Amniotic stem cell (primary cell): ENCODE data around the gene HOXD4.

Experiments
- DNase-seq: peaks from one replicate; lab custom pipeline; 2025; lab: John Stamatoyannopoulos, UW

The HOXD4 gene

DNA sequence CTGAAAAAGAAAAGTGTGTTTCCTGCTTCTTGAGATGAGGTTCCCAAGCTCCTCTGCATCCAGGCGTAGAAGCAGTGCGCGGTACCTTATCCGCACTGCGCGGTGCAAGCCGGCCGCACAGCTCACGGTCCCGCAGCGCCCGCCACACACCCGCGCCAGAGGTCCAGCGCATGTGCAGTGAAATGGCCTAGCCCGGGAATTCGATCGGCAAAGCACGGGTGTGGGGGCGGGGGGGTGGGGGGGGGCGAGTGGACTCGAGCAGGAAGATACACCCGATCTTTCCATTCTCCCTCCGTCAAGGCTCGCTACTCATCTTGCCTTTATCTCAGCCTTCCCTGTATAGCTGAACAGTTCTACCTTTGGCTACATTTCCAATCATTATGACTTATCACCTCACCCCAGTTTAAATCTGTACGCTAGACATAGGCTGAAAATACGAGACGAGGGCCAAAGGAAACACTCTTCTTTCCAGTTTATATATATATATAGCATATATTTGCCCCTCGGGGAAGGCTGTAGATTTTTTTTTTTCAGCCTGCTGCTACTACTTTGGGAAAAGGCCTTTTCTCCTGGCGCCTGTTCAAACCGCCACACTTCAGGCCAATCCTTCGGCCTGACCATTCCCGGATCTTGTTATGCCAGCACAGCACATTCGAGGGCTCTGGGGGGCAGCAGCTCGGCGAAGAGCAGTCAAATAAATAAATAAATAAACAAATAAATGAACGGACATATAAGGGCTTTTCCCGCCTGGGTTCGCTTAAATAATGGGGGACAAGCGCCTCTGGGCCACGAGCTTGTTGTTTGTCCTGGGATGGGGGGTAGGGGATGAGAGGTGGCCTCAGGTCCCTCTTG lies 11.5 kb upstream of the HOXD4 start:
- DNase-seq, result no peak

DNA sequence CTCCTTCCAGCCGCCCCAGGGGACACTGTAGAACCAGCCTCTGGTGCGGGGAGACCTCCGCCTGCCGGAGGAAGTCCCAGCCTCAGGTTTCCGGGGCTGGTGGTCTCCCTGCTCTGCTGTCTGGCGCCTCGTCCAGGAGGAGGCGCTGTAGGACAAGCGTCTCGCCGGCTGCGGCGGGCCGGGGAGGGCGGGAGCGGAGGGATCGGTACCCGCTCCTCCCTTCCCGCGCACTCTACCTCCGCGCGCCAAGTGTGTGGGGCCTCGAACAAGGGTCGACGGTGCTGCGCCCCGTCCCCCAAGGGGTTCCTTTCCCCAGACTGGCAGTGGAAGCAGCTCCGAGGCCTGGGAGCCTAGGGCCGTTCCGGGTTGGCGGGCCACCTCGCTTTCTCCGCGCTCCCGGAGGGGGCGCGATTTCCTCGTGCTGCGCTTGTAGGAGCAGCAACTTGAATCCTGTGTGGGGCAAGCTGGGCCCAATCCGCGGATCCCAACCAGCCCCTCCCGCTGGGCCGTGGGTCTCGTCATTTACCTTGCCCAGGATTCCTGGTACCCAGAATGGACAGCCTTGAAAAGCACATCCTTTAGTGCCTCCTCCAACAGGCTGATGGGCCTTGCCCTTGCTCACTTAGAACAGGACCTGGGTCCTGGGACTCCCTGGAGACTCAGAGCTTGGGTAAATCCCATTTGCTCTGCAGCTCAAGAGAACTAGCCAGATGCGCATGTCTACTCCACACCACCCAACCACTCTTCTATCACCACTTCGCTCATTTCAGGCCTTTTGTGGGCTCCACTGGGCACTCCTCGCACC lies 10.6 kb upstream of the HOXD4 start:
- DNase-seq, result no peak

DNA sequence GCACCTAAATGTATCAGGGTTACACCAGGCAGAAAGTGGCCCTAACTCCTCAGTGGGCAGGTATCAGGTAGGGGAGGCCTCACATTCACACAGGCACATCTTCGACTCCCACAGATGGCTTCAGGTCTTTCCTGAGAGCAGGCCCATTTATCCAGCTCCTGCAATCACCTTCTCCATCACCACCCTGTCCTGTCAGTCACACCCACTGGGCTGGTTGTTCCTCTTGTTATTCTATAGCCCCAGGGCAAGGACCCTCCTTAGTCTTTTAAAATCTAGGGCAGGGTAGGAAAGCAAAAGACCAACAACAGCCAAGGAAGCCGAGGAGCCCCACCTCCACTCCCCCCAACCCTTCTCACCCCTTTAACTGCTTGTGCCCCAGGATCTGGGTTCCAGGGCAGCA lies 9.1 kb upstream of the HOXD4 start:
- DNase-seq, result no peak

DNA sequence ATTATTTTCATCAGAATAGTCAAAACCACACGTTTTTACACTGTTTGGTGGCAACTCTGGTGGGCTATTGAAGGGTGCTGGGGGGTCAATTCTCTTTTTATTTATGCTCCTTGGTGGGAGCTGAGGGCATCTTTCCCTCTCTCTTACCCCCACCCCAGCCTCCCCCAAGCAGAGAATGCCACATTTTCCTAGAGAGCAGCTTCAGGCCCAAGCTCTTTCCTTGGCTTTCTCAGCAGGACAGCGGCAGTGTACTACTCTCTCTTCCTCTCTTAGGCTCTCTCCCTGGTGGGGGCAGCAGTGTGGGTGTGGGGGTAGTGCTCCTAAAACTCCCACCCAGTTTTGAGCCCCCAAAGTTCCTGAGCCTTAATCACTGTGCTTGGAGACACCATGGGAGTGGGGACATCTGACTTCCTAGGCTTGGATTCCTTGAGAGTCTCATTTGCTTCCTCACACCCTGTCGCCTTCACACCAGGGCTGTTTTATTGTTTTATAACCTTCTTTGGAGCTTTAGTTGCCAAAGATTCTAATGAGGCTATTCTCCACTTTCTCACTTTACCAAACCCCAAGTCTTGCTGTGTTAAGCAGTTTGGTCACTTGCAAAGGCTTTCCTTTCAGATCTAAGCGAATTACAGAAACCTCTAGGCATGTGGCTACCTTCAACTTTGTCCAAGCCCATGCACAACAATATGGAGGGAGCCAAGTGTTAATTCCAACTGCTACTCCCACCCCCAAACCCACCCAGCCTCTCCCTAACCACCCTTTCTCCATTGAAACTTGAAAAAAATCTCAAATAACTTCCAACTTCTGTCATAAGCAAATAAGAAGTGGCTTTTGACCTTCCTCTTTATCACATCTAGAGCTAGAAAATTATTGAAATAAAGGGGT lies 6.0 kb upstream of the HOXD4 start:
- DNase-seq, result no peak

DNA sequence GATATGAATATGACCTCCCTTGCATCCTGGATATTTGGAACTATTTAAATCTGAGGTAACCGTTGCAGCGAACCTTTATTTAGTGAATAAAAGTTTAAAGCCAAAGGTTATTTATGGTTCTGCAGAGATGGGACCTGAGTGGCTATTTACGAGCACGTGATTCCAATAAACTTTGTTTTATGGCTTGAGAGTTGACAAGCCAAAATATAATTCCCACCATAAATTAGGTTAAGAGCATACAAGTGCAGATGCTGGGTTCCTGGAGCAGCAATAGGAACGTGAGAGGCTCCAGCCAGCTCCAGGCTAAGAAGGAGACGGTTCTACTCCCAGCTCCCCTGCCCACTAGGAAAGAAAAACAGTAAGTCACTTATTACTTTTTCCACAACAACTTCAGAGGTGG lies 5.2 kb upstream of the HOXD4 start:
- DNase-seq, result no peak

DNA sequence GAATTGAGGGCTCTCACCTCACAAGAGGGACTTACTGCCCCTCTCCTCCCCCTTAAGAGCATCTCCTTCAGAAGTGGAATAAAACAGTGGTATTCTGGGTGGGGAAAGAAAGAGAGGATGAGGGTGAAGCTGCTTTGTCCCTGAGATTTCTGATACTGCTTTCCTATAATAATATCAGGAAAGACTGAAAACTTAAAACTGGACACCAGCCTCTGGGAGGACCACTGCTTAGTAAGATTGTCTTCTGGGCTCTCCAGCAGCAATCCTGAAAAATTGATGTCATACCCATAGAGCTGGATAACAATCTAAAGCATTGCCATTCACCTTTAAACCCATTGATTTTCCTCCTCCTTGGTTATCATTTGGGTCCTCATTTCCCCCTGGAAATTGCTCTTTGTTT lies 4.7 kb upstream of the HOXD4 start:
- DNase-seq, result no peak

DNA sequence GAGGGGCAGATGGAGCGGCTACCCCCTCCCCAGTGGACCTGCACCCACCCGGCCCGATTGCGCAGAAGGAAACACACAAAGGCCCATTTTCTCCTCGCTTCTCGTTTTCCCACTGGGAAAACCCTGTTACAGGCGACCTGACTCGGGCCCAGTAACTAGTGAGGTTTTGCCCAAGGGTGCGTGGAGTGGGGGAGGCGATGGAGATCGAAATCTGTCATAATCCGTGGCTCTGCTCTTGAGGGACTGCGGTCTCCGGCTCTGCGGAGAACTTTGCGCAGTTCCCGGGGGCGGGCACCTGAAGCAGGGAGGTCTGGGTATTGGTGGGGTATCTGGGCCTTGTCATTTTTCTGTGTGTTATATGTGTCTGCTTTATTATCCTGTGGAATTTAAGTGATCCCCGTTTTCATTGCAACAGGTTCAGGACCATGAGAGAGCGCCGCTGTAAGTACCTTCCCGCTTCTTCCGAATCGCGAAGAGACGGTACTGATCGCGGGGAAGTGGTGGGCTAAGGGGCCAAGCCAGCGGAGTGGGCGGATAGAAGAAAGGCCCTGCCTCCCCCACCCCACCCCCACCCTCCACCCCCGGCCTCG lies 4.0 kb upstream of the HOXD4 start:
- no peak for DNase-seq

DNA sequence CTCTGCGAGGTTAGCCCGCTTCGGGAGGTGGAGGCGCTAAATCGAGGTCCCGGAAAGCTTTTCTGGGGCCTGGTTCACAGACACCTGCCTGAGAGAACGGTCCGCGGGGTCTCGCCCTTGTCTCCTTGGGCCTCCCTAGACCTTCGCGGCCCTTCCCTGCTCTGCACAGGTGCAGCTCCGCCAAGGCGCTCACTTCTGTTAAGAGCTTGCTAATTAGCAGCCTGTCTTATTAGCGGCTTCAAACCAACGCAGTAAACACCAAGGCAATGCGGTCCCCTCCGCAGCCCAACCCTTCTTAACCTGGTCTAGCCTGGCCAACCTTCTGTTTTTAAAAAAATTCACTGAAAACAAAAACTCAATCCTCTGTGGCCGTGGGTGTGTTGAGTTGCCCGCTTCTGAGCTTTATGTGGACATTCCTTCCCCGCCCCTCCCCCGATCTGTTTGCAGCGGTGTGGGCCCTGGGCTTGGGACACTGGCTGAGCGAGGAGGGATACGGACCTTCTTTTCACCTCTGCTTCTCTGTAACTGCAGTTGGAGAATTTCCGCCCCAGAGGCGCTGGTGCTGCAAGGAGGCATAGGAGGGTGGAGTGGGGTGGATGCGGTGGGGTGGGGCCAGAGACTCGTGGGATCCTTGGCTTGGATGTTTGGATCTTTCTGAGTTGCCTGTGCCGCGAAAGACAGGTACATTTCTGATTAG lies 3.4 kb upstream of the HOXD4 start:
- DNase-seq, result no peak

DNA sequence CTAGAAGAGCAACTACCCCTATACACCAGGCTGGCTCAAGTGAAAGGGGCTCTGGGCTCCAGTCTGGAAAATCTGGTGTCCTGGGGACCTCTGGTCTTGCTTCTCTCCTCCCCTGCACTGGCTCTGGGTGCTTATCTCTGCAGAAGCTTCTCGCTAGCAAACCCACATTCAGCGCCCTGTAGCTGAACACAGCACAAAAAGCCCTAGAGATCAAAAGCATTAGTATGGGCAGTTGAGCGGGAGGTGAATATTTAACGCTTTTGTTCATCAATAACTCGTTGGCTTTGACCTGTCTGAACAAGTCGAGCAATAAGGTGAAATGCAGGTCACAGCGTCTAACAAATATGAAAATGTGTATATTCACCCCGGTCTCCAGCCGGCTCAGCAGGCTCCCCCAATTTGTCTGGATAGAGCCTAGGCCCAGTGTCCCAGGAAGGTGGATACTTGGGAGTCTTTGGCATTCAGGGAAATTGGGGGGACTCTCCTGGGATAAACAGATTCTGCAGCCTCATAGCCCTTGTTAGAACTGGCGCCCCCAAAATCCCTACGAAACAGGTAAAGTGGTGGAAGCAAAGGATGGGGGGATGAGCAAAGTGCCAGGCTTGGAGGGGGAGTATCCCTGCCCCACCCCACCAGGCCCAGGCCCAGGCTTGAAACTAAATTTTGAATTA lies 2.5 kb upstream of the HOXD4 start:
- DNase-seq, result no peak

DNA sequence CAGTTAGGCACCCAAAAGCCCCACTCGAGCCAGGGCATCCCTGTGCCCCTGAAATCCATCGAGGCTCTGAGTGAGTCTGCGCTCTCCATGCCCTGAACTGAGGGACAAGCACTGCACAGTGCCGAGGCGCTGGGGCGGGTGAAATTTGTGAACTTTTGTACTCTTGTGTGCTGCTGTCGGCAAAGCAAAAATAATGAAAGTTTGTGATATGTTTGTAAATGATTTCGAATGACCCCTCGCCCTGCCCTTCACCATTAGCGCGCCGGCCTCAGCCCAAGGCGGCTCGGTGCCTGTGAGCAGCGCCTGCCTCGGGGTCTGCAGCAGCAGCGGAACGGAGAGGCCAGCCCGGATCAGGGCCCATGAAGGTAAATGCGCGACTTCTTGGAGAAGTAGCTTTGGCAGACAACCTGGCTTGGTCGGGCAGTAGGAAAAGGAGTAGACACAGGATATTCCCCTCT lies 1.8 kb upstream of the HOXD4 start:
- no peak for DNase-seq

DNA sequence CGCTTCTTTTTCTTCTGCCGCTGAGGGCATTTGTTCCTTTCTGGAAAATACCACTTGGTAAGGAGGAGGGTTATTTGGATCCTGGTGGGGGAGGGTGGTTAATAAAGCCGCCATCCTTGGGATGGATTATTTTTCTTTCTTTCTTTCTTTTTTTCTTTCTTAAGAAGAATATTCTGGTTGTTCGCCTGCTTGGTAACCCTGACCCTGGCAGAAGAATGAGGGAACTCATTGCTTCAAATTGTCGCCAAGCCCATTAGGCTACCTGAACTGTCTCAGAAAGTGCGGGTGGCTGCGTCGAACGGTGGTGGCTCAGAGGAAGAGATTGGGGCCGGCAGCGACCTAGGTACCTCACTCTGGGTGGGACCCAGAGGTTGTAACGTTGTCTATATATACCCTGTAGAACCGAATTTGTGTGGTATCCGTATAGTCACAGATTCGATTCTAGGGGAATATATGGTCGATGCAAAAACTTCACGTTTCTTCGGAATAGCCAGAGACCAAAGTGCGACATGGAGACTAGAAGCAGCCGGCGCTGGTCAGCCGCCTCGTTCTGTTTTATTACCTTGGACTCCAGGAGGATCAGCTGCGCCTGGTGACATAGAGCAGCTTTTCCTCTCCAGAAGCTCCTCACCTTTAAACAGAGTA lies 1.3 kb upstream of the HOXD4 start:
- no peak for DNase-seq

DNA sequence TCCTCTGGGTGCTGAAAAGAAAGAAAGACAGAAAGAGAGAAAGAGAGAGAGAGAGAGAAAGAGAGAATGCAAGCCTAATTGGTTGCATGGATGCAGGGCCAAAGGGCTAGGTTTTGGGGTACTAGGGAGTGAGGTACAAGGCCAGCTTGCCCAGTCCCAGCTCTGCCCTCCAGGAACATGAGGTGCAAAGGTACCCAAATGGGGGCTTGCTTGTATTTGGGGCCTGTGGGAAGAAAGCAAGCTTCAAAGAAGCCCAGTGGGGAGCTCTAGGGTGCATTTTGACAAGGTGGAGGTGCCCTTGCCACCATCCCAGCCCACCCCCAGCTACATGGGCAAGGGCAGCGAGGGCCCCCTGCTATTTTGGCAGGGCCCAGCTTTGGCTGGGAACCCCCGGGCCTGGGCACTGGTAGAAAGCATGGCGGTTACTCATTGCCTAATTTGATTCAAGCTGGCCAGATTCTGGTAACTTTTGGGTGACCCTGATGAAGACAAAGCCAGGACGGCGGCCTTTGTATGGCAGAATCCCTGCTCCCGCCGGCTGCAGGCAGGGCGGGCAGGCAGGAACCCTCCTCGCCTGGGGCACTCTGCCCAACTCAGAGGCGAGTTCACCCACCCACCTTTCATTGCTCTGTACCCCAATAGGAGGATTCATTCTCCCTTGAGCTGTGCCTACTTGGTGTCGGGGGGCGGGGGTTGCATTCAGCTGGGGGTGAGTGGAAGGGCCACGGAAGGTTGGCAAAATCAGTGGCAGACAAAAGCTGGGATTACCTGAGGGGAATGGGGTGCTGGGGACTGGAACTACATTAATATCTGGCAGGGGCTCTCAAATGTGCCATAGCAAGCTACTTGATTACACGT lies 537 bp upstream of the HOXD4 start:
- no peak for DNase-seq

DNA sequence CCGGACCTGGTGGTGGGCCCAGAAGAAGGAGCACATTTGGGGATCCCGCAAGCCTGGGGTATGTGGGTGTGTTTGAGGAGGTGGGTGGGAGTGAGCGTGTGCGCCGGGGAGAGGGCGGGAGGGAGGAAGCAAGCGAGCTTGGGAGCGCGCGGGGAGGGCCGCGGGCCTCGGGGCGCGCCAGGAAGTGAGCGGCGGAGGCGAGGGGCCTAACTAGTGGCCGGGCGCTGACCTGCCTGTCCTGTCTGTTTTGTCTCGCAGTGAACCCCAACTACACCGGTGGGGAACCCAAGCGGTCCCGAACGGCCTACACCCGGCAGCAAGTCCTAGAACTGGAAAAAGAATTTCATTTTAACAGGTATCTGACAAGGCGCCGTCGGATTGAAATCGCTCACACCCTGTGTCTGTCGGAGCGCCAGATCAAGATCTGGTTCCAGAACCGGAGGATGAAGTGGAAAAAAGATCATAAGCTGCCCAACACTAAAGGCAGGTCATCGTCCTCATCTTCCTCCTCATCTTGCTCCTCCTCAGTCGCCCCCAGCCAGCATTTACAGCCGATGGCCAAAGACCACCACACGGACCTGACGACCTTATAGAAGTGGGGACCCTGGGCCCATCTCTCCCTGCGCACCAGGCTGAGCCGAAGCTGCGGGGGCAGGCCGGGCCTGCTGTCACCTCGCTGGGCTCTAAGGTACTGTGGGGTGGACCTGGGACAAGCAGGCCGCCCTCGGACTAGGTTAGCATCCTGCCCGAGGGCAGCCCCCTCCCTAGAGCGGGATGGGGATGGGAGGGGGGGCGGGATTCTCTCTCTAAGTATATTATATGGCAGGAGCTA lies 1.2 kb downstream of the HOXD4 start:
- DNase-seq, result no peak

DNA sequence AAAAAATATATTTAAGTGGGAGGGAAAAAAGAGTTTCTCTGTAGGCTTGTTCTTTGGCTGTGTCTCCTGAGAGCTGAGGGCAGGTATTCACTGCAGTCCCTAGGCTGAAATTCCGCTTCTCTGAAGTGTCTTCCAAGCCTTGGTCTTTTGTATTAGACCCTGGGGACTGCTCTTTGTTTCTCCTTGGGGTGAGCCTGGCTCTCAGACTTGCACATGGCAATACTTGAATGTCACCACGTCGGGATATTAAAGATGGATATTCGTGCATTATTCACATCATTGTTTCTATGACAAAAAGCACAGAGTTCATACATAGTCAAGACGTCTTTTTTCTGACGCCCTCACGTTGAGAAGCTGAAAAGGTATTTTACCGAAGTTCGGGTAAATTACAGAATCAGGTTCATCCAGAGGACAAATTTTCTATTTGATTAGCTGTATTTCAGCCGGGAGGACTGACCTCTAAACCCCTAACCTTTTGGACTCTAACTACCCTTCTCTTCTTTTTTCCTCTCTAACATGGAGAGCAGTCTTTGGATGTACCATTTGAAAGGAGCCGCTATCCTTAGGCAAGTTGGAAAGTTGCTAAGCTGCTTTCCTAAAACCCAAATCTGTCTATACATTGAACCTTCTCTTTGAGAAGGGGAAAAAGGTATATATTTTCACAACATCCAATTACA lies 3.4 kb downstream of the HOXD4 start:
- DNase-seq, result no peak

DNA sequence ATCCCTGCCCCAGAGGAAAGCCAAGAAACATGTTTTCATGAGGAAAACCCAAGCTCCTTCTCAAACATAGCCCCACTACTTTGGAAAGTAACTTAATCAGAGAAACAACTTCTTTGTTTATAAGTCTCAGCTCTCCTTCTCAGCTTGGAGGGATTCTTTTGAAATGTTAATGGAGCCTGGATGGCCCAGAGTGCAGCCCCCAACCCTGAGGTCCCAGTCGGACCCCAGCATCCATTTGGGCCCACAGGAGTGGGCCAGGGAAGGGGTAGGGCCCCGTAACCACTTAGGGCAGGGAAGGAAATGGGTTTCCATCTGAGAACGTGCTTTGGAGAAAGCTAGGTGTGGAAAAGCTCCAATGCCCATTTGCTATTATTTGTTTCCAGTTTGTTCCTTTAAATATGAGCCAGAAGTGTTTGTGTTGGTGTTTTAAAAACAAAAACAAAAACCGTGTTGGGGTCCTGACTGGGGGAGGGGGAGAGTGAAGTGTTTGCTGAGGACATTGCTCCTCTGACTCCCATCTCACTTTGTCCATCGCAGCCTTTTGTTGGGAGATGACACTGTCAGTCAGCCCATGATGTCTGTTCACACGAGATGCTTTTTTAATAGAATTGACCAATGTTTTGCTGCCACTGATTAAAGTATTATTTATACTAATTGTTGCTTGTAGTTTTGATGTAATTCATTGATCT lies 4.2 kb downstream of the HOXD4 start:
- DNase-seq, result no peak

DNA sequence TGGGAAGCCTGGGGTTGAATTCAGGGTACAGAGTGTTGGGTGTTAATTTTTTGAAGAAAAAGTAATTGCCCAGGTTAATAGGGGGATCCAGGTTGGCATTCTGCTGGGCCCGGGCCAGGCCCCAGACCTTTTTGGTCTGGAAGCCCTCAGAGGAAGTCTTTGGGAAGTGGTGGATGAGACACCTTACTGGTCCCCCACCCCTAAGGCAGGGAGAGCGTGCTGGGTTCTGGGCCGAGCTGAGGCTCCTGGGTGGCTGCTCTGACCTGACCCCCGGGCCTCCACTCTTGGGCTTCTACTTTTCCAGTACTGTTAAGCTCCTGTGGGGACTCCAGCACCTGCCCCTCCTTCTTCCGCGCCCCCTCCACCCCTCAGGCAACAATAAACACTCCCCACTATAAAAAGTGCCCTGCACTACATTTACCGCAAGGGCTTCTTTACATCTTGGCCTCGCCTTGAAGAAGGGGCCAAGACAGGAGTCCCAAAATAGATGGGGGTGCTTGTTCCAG lies 5.0 kb downstream of the HOXD4 start:
- no peak for DNase-seq
